HCT116 (cell line): ENCODE data around the gene POMGNT1. TPM values are rescaled to one million over a fixed set of nuclear protein-coding genes. Genes with fewer than 3 reads are reported as not detected.
"Not testable (repeated sequence)": the region's sequence is repeated elsewhere in the genome, so short reads cannot be mapped to it uniquely, and the experiment has no call there.

Experiments
- ATAC-seq: fragments of 200-7000 bp; cut with Tn5 transposase; 2 replicates; pipeline ENCODE4 v1.9.1; 2020; ENCODE audit warnings: mild to moderate bottlenecking, moderate library complexity
- BruUV-seq: library from RNA; stranded (reverse); fragments of 400-500 nt; replicated peaks from 2 replicates; lab custom pipeline; 2021; lab: Mats Ljungman, UMichigan
- CTCF ChIA-PET: fragments of 300-600 bp; sonication (Branson Sonifier 250); formaldehyde crosslinking; loops from one replicate; lab custom pipeline; 2021; ENCODE audit warnings: antibody characterized with exemption; lab: Charles Lee
- POLR2A ChIA-PET: fragments of 300-600, 350-600 bp; sonication (Branson Sonifier 250); formaldehyde crosslinking; loops from one replicate; lab custom pipeline; 2021; ENCODE audit warnings: antibody characterized with exemption; lab: Charles Lee
- RAD21 ChIA-PET, 2 experiments: fragments of 300-600 bp; sonication (Branson Sonifier 250); formaldehyde crosslinking; loops; one replicate each; lab custom pipeline; 2023; ENCODE audit warnings: low total read pairs in 2 of 2; ENCODE audit not compliant: uncharacterized antibody in 2 of 2, unreplicated experiment in 2 of 2, low non-redundant PET in 1 of 2; lab: Charles Lee
- DNase-seq: peaks from one replicate; pipeline ENCODE4 v3.0.0-alpha.2; 2010; ENCODE audit warnings: low read depth, low spot score
- H2AFZ ChIP-seq: fragments of 200-600 bp; shearing (Covaris generic), sonication (generic); 2 replicates; pipeline ENCODE4 v1.6.1; 2017; ENCODE audit warnings: low read depth, mixed run types, mixed read lengths, antibody characterized with exemption, low read length; ENCODE audit not compliant: poor library complexity, severe bottlenecking
- H3K27ac ChIP-seq: 2 replicates; pipeline ENCODE4 v1.5.1; 2012; ENCODE audit warnings: low read depth, low read length
- H3K27me3 ChIP-seq: fragments of 200-600 bp; sonication (generic); 2 replicates; pipeline ENCODE4 v1.6.1; 2016; ENCODE audit warnings: mixed run types, low read length, mixed read lengths; ENCODE audit not compliant: insufficient read depth
- H3K36me3 ChIP-seq, 2 experiments: fragments of 200-500 bp in 1 of 2; fragments of 200-600 bp in 1 of 2; sonication (Bioruptor generic) in 1 of 2; sonication (generic) in 1 of 2; 2 replicates each; pipeline versions ENCODE4 v1.5.1 to v1.6.1; 2014 to 2016; ENCODE audit warnings: low read length in 2 of 2, inconsistent platforms in 1 of 2, mixed read lengths in 1 of 2, mixed run types in 1 of 2; ENCODE audit not compliant: insufficient read depth in 2 of 2, control insufficient read depth in 1 of 2
- H3K4me1 ChIP-seq, 2 experiments: fragments of 200-600 bp in 1 of 2; sonication (generic) in 1 of 2; 2 replicates each; pipeline versions ENCODE4 v1.5.1 to v1.6.1; 2012 to 2017; ENCODE audit warnings: low read length in 2 of 2, inconsistent platforms in 1 of 2, mild to moderate bottlenecking in 1 of 2, mixed read lengths in 1 of 2, mixed run types in 1 of 2, moderate library complexity in 1 of 2; ENCODE audit not compliant: insufficient read depth in 2 of 2, control insufficient read depth in 1 of 2
- H3K4me2 ChIP-seq: fragments of 200-600 bp; sonication (generic); 2 replicates; pipeline ENCODE4 v1.6.1; 2017; ENCODE audit warnings: mixed run types, low read length, mixed read lengths
- H3K4me3 ChIP-seq, 2 experiments: fragments of 200-600 bp in 1 of 2; sonication (generic) in 1 of 2; replicated peaks in 1 of 2; 2 replicates each; pipeline ENCODE4 v1.5.1; 2011 to 2016; ENCODE audit warnings: low read length in 2 of 2, control low read depth in 1 of 2, low read depth in 1 of 2, mild to moderate bottlenecking in 1 of 2, mixed read lengths in 1 of 2, mixed run types in 1 of 2
- H3K79me2 ChIP-seq: fragments of 200-600 bp; sonication (generic); 2 replicates; pipeline ENCODE4 v1.6.1; 2017; ENCODE audit warnings: mild to moderate bottlenecking, mixed run types, low read length, moderate library complexity, mixed read lengths; ENCODE audit not compliant: insufficient read depth
- H3K9ac ChIP-seq: fragments of 200-600 bp; sonication (generic); 2 replicates; pipeline ENCODE4 v1.6.1; 2016; ENCODE audit warnings: low read length, mixed read lengths
- H3K9me2 ChIP-seq: fragments of 200-600 bp; sonication (generic), shearing (Covaris generic); 2 replicates; pipeline ENCODE4 v1.6.1; 2017; ENCODE audit warnings: mixed run types, mild to moderate bottlenecking, moderate library complexity; ENCODE audit not compliant: insufficient read depth
- H3K9me3 ChIP-seq, 2 experiments: fragments of 200-500 bp in 1 of 2; fragments of 200-600 bp in 1 of 2; sonication (Bioruptor generic) in 1 of 2; sonication (generic) in 1 of 2; 2 replicates each; pipeline ENCODE4 v1.6.1; 2014 to 2017; ENCODE audit warnings: low read length in 2 of 2, mixed read lengths in 2 of 2, inconsistent platforms in 1 of 2, low read depth in 1 of 2, mild to moderate bottlenecking in 1 of 2, mixed run types in 1 of 2, moderate library complexity in 1 of 2; ENCODE audit not compliant: control insufficient read depth in 1 of 2, insufficient read depth in 1 of 2
- H4K20me1 ChIP-seq: fragments of 200-600 bp; sonication (generic), shearing (Covaris generic); 2 replicates; pipeline ENCODE4 v1.6.1; 2017; ENCODE audit warnings: mixed run types, mild to moderate bottlenecking, moderate library complexity; ENCODE audit not compliant: insufficient read depth
- CEBPB ChIP-seq: IDR thresholded peaks from 2 replicates; pipeline ENCODE4 v1.6.1; 2012; ENCODE audit warnings: low read depth
- FOSL1 ChIP-seq: IDR thresholded peaks from 2 replicates; pipeline ENCODE4 v1.6.1; 2012; ENCODE audit warnings: low read depth
- SP1 ChIP-seq: IDR thresholded peaks from 2 replicates; pipeline ENCODE4 v1.6.1; 2012; ENCODE audit warnings: low read depth
- YY1 ChIP-seq: IDR thresholded peaks from 2 replicates; pipeline ENCODE4 v1.6.1; 2011; ENCODE audit warnings: low read length, low read depth, moderate library complexity, mild to moderate bottlenecking; ENCODE audit not compliant: insufficient replicate concordance; ENCODE audit errors: extremely low read depth
- ZFX ChIP-seq: fragments of 450-650 bp; IDR thresholded peaks from 2 replicates; pipeline ENCODE4 v1.6.1; 2017
- intact Hi-C: fragments of 100-400 bp; cut with micrococcal nuclease; formaldehyde crosslinking; loops from 2 replicates; pipeline ENCODE4 v1.10.0; 2022
- total RNA-seq: library from RNA; stranded (reverse); gene quantifications from one replicate; pipeline ENCODE4 v1.2.1, GENCODE V29; 2021; ENCODE audit not compliant: unreplicated experiment

Gene POMGNT1
- total RNA-seq, 1 experiment from 2014 or later: 97.7 TPM

DNA sequence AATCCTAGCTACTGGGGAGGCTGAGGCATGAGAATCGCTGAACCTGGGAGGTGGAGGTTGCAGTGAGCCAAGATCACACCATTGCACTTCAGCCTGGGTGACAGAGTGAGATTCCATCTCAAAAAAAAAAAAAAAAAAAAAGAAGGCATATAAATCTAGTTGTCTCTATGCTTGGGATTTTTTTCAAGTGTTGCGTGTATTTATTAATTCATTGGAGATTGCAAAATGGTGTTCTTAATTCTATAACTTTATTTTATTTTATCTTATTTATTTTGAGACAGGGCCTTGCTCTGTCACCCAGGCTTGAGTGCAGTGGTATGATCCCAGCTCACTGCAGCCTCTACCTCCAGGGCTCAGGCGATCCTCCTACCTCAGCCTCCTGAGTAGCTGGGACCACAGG, 33.0 kb upstream of the POMGNT1 start:
- intact Hi-C loops, H3K27me3 ChIP-seq: not testable (repeated sequence)

DNA sequence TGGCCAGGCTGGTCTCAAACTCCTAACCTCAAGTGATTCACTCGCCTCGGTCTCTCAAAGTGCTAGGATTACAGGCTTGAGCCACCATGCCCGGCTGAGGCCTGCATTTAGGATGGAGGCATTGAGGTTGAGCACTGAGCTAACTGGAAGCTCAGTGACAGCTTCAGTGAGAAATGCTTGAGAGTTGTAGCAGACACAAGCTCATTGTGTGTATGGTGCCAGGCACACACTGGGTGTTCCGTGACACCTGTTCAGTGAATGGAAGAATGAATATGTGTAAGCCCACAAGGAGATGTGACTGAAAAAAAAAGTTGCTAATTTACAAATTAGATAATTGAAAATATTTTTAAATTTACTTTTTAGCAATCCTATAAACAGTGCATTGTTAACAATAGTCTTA, 26.7 kb upstream of the POMGNT1 start:
- RAD21 ChIA-PET: no interaction called here
- intact Hi-C loops: no loop called here
- POLR2A ChIA-PET: interaction anchor here (1.0 to 2.4 kb wide), 3 partner anchors 30 to 44 kb away, joined by 3 to 17 read pairs (median 3); no protein-coding TSS in a partner anchor

More for the DNA sequence above, 33.0 kb upstream of the POMGNT1 start:
- DNase-seq, H3K9me3 ChIP-seq, H3K9me2 ChIP-seq, ATAC-seq, H3K36me3 ChIP-seq, H3K79me2 ChIP-seq, H3K4me3 ChIP-seq, RAD21 ChIA-PET, H2AFZ ChIP-seq, H3K9ac ChIP-seq, H3K4me1 ChIP-seq, BruUV-seq, H4K20me1 ChIP-seq, H3K4me2 ChIP-seq, H3K27ac ChIP-seq: not testable (repeated sequence)
- ChIA-PET CTCF (interaction anchor here (2.2 to 2.7 kb wide), 2 partner anchors 8 to 14 kb away, joined by 8 to 13 read pairs; no protein-coding TSS in a partner anchor), POLR2A (interaction anchor here (0.6 kb wide), 1 partner anchor 242 kb away, joined by 3 read pairs; no protein-coding TSS in a partner anchor)

More for the DNA sequence above, 26.7 kb upstream of the POMGNT1 start:
- H3K4me3 ChIP-seq: no peak overlapping the region
- H3K27me3 ChIP-seq: no peaks in the 10 kb centered on the region
- no TSS peak for BruUV-seq
- no peaks in the 10 kb centered on the region for H3K36me3 ChIP-seq
- CTCF ChIA-PET: interaction anchor here (1.9 to 3.0 kb wide), 4 partner anchors 10 to 189 kb away, joined by 15 to 94 read pairs (median 42); partner anchors contain the start of gene RAD54L
- H3K79me2 ChIP-seq: no peaks in the 10 kb centered on the region
- H3K4me1 ChIP-seq: peaks cover 3 to 32% of the 10 kb centered on the region in 2 experiments; a peak in 3 of 4 replicates
- H3K27ac ChIP-seq: no peak overlapping the region
- no peak overlapping the region for H3K9ac ChIP-seq
- DNase-seq (no peak), ATAC-seq (no peak)
- H2AFZ ChIP-seq: no peak overlapping the region
- no peak overlapping the region for H3K4me2 ChIP-seq
- H3K9me2 ChIP-seq: no peaks in the 10 kb centered on the region
- no peaks in the 10 kb centered on the region for H4K20me1 ChIP-seq
- H3K9me3 ChIP-seq: no peaks in the 10 kb centered on the region
- no peak for TF ChIP-seq CEBPB
- no peak for TF ChIP-seq FOSL1
- no peak for TF ChIP-seq YY1
- no peak for TF ChIP-seq SP1
- no peak for TF ChIP-seq ZFX
- TF ChIP-seq, all 23 proteins: peak for 0
